Heart left ventricle (tissue), 16 donors: ENCODE results near the gene CETN1. TPM values are rescaled to one million over a fixed set of nuclear protein-coding genes. Genes with fewer than 3 reads are reported as not detected.

ENCODE experiments used
- ATAC-seq, 4 donors: fragments of 200-7000 bp; cut with Tn5 transposase; one replicate each; pipeline ENCODE4 v1.9.1; 2020 to 2022; ENCODE audit warnings: moderate library complexity in 4 of 4, mild to moderate bottlenecking in 3 of 4, moderate number of reproducible peaks in 1 of 4
- DNase-seq, 5 donors: peaks; one replicate each; pipeline ENCODE4 v3.0.0-alpha.2; 2020
- H3K27ac ChIP-seq, 12 donors: fragments of 200-600 bp; sonication (generic) in 4 of 12; one replicate each; pipeline versions ENCODE4 v1.5.0 to v1.8.0; 2016 to 2022; ENCODE audit warnings: mild to moderate bottlenecking in 2 of 12
- H3K27me3 ChIP-seq, 9 donors: fragments of 200-600 bp; sonication (generic) in 2 of 9; one replicate each; pipeline versions ENCODE4 v1.5.1 to v1.8.0; 2016 to 2022; ENCODE audit warnings: mild to moderate bottlenecking in 3 of 9
- H3K36me3 ChIP-seq, 9 donors: fragments of 200-600 bp; sonication (generic) in 2 of 9; one replicate each; pipeline versions ENCODE4 v1.5.0 to v1.8.0; 2018 to 2022; ENCODE audit warnings: mild to moderate bottlenecking in 2 of 9
- H3K4me1 ChIP-seq, 12 donors: fragments of 200-600 bp; sonication (generic) in 4 of 12; one replicate each; pipeline versions ENCODE4 v1.5.0 to v1.8.0; 2016 to 2022; ENCODE audit warnings: mild to moderate bottlenecking in 3 of 12
- H3K4me3 ChIP-seq, 12 donors: fragments of 200-600 bp; sonication (generic) in 4 of 12; one replicate each; pipeline versions ENCODE4 v1.5.0 to v1.8.0; 2017 to 2022; ENCODE audit warnings: mild to moderate bottlenecking in 9 of 12, moderate library complexity in 4 of 12
- H3K9me3 ChIP-seq, 12 donors: fragments of 200-600 bp; sonication (generic) in 4 of 12; one replicate each; pipeline versions ENCODE4 v1.5.0 to v1.8.0; 2016 to 2022; ENCODE audit warnings: mild to moderate bottlenecking in 1 of 12
- POLR2A ChIP-seq, 2 donors: fragments of 450-650 bp; IDR thresholded peaks; one replicate each; pipeline ENCODE4 v1.6.1; 2017; ENCODE audit warnings: antibody characterized with exemption in 2 of 2, mild to moderate bottlenecking in 2 of 2, moderate library complexity in 2 of 2
- WGBS, 4 donors: extraction: QIAGEN DNeasy Blood & Tissue Kit in 2 of 4; methylation state at CpG; one replicate each; pipeline versions ENCODE4 v1.1.5 to v1.1.7; 2013 to 2018; 5-methylcytosine and 5-hydroxymethylcytosine counted together
- intact Hi-C, 10 donors: fragments of 100-400 bp; cut with DNase I; formaldehyde crosslinking; loops; one replicate each; pipeline versions ENCODE4 v1.11.1 to v1.14.2; 2022
- polyA plus RNA-seq, 2 donors: library from polyadenylated mRNA; stranded (reverse); fragments of 200-250 nt; gene quantifications; one replicate each; pipeline ENCODE4 v1.2.3, GENCODE V29; 2013
- total RNA-seq, 9 donors: library from RNA; depleted of rRNA in 2 of 9; stranded (reverse); fragments of >200 nt in 2 of 9; fragmentation: NEBNext Ultra II Directional in 3 of 9; extraction: Animal tissue kit (Norgen Biotek cat#: 25700) in 3 of 9; gene quantifications; one replicate each; pipeline versions ENCODE4 v1.1.0 to v1.2.4, GENCODE V29; 2016 to 2023
- TF ChIP-seq, protein P1 (sequence below), 12 donors: fragments of 200-600 bp; sonication (generic) in 4 of 12; IDR thresholded peaks; one replicate each; pipeline versions ENCODE4 v1.5.0 to v1.8.0; 2018 to 2022; ENCODE audit warnings: antibody characterized with exemption in 12 of 12, mild to moderate bottlenecking in 5 of 12
- donor health status: ischemic (EF 13 %, LVEDD 7.1; RV severe dilation, severe dysfunction).
- donor health status: healthy with polysubstance abuse.
- donor health status: DM: no; HTN: yes; CAD: no.
- donor health status: DM: no; HTN: no; CAD: no.
- donor health status: ischemic (EF 25% LVEDD 6.9; RV normal size, moderate dysfunction).
- donor health status: ischemic (EF 25% LVEDD 5.7; RV mildly dilated, moderate dysfunction).
- donor health status: healthy.
- donor health status: DM: yes; HTN: yes; CAD: no.
- donor health status: ischemic (EF 35%, LVEDD 5.7; RV mildly dilated, moderate dysfunction).
- donor health status: nonischemic (EF 11% LVEDD 7.7; RV severe dilation, severe dysfunction).
- donor health status: DM: yes; HTN: yes; CAD: no.
- donor health status: PGD.
- donor health status: ischemic (EF 29% LVEDD 5.4; RV normal size, mild dysfunction).
- donor health status: nonischemic (EF 23%, LVEDD 6.1; RV moderate dilation, normal function).

CETN1 gene
- total and polyA plus RNA-seq, 11 donors, result not detected

DNA sequence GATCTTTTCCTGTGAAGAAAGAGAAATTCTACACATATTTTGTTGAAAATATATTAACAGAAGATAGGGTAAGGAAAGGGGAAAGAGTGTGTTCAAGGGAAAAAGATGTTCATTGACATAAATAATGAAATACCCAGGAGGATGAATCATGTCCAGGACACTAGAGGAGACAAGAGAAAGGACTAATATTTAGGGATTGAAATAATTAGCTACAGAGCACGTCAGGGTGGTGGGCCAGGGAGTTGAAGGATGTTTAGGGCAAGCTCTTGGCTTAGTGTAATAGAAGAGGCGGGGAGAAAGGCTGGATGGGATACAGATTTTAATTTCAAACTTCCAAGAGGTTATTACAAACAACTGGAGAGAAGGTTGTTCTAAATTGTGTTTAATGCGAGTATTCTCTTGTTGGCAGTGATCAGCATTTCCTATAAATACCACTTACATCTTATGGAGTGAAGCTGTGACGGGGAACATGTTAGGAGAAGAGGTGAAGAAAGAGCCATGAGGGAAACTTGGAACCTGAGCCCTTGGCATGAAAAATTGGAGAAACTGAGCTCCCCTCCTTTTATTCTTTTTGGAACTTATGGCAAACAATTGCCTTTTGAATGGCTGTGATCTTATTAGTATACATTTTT is 36.6 kb upstream of the CETN1 start:
- H3K4me1 ChIP-seq, result peaks cover 0 to 5% (median 0%) of the 10 kb centered on the region in 12 donors
- 74 to 77% (median 76%) methylated on average over 4 of the region's 4 CpGs for WGBS, 4 donors
- TF ChIP-seq POLR2A (IDR thresholded peaks at IDR 0.05), result no peak
- TF ChIP-seq, protein P1, sequence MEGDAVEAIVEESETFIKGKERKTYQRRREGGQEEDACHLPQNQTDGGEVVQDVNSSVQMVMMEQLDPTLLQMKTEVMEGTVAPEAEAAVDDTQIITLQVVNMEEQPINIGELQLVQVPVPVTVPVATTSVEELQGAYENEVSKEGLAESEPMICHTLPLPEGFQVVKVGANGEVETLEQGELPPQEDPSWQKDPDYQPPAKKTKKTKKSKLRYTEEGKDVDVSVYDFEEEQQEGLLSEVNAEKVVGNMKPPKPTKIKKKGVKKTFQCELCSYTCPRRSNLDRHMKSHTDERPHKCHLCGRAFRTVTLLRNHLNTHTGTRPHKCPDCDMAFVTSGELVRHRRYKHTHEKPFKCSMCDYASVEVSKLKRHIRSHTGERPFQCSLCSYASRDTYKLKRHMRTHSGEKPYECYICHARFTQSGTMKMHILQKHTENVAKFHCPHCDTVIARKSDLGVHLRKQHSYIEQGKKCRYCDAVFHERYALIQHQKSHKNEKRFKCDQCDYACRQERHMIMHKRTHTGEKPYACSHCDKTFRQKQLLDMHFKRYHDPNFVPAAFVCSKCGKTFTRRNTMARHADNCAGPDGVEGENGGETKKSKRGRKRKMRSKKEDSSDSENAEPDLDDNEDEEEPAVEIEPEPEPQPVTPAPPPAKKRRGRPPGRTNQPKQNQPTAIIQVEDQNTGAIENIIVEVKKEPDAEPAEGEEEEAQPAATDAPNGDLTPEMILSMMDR (IDR thresholded peaks at IDR 0.05), result no peak

DNA sequence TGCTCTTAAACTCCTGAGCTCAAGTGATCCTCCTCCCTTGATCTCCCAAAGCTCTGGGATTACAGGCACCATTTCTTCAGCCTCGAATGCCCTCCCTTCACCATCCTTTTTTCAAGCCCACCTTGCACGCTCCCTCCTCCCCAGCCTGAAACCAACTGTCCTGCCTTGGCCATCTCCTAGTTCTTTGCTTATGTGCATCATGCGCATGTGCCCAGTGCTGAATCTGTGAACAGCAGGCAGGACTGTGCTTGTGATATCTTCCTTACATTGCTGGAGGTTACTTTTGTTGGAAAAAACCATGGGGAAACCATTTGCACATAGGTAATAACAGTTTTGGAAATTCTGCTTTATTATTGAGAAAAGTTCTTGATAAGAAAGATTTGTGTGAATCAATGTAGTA is 30.2 kb upstream of the CETN1 start:
- Histone ChIP-seq H3K36me3 (no peaks in the 10 kb centered on the region), H3K27me3 (no peaks in the 10 kb centered on the region), H3K9me3 (peaks cover 0 to 2% (median 0%) of the 10 kb centered on the region in 12 donors), H3K4me1 (peaks cover 0 to 5% (median 0%) of the 10 kb centered on the region in 12 donors), H3K27ac (no peak overlapping the region), H3K4me3 (no peak overlapping the region)
- ATAC-seq (no peak), DNase-seq (no peak)
- intact Hi-C loops, result loop anchor here in 1 of 10 donors (10.0 kb wide), 1 partner anchor 45 kb away; the partner anchor contains the start of gene CLUL1
- TF ChIP-seq, protein P1 (IDR thresholded peaks at IDR 0.05), result no peak
- TF ChIP-seq POLR2A (IDR thresholded peaks at IDR 0.05), result no peak
- 76 to 94% (median 85%) methylated on average over 3 of the region's 3 CpGs for WGBS, 4 donors

More for the DNA sequence above, 36.6 kb upstream of the CETN1 start:
- intact Hi-C loops, result loop anchor here in 1 of 10 donors (10.0 kb wide), 1 partner anchor 51 kb away; the partner anchor contains the start of gene CLUL1
- Histone ChIP-seq H3K27ac (no peak overlapping the region), H3K9me3 (no peaks in the 10 kb centered on the region), H3K27me3 (no peaks in the 10 kb centered on the region), H3K4me3 (no peak overlapping the region), H3K36me3 (no peaks in the 10 kb centered on the region)
- ATAC-seq (no peak), DNase-seq (no peak)

DNA sequence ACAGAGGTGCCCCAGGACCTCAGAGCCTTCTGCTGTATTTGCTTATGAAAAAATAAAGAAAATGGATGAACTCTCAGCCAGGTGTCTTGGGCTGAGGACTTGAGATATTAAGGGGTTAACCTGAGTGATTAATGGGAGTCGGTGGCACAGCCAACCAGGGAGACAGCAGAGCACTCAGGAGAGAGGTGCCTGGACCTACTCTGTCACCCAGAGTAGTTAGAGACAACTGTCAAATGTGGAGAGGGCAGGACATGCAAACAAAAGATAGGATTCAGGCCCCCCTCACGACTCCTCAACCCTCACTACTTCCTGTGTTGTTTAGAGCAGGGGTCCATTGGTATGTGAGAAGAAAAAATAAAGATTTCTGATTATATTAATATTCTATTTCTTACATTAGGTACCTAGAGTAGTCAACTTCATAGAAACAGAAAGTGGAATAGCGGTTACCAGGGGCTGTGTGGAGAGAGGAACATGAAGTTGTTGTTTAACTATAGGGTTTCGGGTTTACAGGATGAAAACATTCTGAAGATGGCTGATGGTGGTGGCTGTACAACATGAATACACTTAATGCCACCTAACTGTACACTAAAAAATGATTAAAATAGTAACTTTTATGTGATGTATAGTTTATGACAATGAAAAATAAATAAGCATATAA is 28.6 kb upstream of the CETN1 start:
- 63 to 70% (median 67%) methylated on average over 4 of the region's 4 CpGs for WGBS, 4 donors
- peaks cover 0 to 2% (median 0%) of the 10 kb centered on the region in 12 donors for H3K9me3 ChIP-seq
- H3K36me3 ChIP-seq, result no peaks in the 10 kb centered on the region
- TF ChIP-seq, protein P1 (IDR thresholded peaks at IDR 0.05), result no peak
- TF ChIP-seq POLR2A (IDR thresholded peaks at IDR 0.05), result no peak
- intact Hi-C loops, result no loop called here
- no peak overlapping the region for H3K27ac ChIP-seq
- DNase-seq, result no peak
- H3K4me3 ChIP-seq, result no peak overlapping the region
- no peaks in the 10 kb centered on the region for H3K4me1 ChIP-seq
- no peak for ATAC-seq
- H3K27me3 ChIP-seq, result no peaks in the 10 kb centered on the region

DNA sequence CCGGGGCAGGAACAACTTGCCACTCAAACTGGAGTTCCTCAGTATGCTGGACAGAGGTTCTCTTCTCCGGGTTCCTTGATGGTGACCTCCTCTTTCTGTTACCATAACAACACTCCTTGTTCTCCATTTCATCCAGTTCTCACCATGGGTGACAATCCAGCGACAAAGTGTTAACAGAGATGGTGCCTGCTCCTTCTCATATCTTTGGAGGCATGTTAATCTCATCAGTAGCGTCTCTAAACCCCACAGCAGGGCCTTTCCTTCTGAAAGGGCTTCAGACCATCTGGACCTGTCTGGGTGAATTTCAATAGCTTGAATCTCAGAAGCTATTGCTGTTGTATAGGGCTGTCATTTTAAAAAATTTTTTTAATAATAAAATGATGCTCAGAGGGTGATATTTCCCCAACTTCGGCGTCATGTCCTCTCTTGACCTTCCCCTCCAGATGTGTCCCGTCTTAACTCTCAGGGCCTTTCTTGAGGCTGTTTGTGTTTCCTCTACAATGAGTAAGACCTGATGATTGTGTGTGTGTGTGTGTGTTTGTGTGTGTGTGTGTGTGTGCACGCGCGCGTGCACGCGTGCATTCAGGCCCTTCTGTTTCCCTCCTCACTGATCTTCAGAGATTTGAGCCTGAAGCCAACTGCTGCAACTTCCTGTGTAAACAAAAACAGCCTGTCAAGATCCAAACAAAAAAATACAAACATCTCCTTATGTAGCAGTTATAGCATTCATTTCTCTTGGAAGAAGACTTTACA is 24.3 kb upstream of the CETN1 start:
- Histone ChIP-seq H3K27me3 (no peaks in the 10 kb centered on the region), H3K9me3 (peaks cover 0 to 2% (median 0%) of the 10 kb centered on the region in 12 donors), H3K4me3 (no peak overlapping the region), H3K27ac (no peak overlapping the region), H3K4me1 (no peaks in the 10 kb centered on the region), H3K36me3 (no peaks in the 10 kb centered on the region)
- no peak for TF ChIP-seq POLR2A (IDR thresholded peaks at IDR 0.05)
- TF ChIP-seq, protein P1 (IDR thresholded peaks at IDR 0.05), result no peak
- no peak for ATAC-seq
- intact Hi-C loops, result no loop called here
- no peak for DNase-seq
- 56 to 73% (median 59%) methylated on average over 13 of the region's 13 CpGs for WGBS, 4 donors
